ENCODE results near the gene TNFSF12.
"Not testable (repeated sequence)": the region's sequence is repeated elsewhere in the genome, so short reads cannot be mapped to it uniquely, and the experiment has no call there.

TNFSF12 gene

DNA sequence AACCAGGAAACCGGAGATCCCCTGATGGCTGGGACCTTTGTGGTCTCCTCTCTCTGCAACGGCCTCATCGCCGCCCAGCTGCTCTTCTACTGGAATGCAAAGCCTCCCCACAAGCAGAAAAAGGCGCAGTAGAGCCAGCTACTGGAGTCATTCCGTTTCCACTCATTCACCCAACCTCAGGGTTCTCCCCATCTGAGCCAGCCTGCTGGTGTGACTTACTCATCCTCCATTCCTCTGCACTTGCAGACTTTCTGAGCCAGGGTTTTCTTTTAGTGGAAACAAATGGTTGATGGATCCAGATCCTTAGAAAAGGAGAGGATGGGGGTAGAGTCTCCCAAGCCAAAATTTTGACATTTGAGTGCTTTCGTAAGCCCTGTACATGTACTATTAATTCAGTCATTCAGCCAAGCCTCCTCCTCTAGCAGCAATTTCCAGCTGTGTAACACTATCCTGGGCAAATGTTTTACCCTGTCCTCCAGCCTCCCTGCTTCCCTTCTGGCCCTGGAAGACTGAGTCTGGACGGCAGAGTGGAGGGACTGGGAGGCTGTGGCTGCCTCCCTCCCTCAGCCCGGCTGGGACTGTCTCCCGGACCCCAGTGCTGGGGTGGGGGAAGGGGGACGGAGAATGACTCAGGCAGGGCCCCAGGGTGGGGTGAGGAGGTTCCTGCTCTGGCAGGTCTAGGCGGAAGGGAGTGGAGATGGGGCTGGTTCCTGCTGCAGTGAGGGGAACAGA is 38.7 kb downstream of the TNFSF12 start:
- no peak for DNase-seq (ENCODE audit: low spot score)

DNA sequence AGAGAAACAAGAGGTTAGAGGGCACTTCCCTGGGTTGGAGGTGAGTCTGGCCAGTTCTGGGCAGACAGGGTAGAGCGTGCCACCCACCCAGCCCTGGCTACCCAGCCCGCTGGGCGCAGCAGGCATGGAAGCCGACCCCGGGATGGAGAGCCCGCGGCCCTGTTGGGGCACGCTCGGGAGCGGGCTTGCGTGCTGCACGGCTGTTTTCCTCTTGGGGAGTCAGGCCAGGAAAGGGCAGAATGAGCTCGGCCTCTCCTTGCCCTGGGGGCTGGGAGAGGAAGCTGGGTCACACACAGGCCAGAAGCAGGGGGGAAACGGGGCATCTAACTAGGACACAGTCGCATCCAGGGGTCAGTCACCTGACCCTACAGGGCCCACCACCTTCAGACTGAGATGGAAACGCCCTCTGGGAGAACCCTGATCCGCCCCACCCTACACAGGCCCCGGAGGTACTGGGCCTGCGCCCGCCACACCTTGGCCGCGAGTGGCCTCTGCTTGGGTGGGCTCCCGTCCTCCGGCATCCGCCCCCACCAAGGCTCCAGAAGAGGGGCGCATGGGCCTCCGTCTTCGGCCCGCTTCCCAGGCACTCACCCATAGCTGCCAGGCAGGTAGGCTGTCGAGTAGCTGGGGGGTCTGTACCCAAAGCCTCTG is 39.8 kb downstream of the TNFSF12 start:
- no peak for DNase-seq (ENCODE audit: low spot score)

DNA sequence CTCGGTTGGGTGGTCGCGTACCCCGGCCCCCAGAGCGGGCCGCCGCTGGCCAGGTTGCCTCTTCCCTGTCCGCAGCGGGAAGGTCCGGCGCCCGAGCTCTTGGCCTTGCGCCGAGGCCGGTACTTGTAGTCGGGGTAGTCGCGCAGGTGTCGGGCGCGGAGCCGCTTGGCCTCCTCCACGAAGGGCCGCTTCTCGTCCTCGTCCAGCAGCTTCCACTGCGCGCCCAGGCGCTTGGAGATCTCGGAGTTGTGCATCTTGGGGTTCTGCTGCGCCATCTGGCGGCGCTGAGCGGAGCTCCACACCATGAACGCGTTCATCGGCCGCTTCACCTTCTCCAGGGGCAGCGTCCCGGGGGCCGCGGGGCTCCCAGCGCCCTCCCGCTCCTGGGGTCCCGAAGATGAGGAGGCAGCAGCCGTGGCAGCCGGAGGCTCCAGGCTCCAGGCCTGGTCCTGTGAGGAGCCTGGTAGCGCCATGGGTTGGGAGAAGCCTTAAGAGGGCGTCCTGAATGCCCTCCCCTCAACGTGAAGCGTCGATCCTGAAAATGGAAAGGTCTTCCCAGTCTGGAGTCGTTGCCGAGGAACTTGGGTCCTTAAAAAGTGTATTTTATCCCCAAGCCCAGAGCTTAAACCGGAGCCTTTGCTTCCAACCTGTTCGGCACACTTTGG is 40.5 kb downstream of the TNFSF12 start:
- DNase-seq (ENCODE audit: low spot score) = no peak

DNA sequence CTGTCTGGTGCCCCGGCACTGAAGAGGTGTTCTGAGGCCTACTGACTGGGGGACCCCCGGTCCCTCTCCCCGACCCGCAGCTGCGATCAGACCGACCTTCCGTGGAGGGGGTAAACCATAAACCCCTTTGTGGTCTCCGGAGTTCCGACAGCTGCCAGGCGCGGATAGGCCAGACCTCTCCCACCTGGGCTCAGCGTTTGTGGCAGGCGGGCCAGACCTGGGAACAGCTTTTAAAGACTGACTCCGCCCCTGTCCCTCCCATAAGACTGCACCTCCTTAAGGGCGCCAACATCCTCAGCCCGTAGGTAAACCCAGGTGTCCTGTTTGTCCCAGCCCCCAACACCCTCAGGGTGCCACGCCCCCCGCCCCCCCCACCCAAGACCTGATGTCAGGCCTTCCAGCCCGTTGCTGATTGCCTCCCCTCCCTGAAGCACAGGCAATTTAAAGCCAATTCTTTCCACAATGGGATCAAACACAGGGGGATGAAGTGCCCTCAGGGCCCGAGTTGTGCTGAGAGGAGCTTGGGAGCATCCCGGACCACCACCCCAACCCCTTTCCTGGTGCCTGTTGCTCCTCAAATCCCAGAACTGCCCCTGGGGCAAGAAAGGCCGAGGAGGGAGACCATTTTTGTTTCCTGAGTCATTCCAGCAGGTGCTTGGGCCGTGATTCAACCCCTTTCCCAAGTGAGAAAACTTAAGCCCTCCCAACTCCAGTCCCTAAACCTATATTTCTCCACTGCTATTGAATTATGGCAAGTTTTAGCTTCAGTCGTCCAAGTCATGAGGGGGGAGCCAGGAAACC is 41.2 kb downstream of the TNFSF12 start, which contains the start of gene SOX15:
TSS of gene SOX15 (minus strand) at position 204 of the 801 bp plus-strand sequence. CDS start 418 bp downstream, outside the sequence.
- no peak for DNase-seq (ENCODE audit: low spot score)

GRCh38 chr17:7590743-7591142 is 41.9 kb downstream of the TNFSF12 start:
- no peak for DNase-seq (ENCODE audit: low spot score)

- DNase-seq (ENCODE audit: low spot score) = no peak
Measured at GRCh38 chr17:7591596-7591995, 42.7 kb downstream of the TNFSF12 start.

- DNase-seq (ENCODE audit: low spot score) = no peak
Measured at GRCh38 chr17:7592422-7593021, 43.7 kb downstream of the TNFSF12 start.

- DNase-seq (ENCODE audit: low spot score) = no peak
Measured at GRCh38 chr17:7593296-7593695, 44.4 kb downstream of the TNFSF12 start.

DNA sequence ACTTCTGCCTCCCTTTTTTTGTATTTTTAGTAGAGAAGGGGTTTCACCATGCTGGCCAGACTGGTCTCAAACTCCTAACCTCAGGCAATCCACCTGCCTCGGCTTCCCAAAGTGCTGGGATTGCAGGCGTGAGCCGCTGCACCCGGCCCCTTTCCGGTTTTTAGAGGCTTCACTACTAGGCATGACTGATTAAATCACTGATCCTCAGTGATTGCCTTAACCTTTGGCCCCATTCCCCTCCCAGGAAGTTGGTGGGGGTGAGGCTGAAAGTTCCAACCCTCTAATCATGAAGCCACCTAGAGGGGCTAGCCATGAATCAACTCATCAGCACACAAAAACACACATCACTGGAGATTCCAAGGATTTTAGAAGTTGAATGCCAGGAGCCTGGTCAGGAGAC is 48.7 kb downstream of the TNFSF12 start:
- not testable (repeated sequence) for DNase-seq (ENCODE audit: low spot score)

DNA sequence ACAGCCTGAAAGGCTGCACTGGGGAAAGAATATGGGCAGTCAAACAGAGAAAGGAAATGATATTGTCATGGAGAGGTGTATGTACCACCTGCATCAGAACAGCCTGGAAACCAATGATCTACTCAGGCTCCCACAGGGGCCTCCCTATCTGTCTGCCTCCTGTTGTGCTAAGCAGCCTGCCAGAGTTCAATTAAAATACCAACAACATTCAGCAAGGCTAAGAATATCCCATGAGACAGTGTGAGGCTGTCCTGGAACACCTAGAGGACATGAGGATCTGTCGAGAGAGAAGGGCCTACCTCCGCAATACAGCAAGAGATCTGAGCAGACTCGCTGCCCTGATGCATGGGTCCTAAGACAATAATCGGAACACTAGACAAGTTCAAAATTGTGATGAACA is 57.4 kb downstream of the TNFSF12 start:
- DNase-seq (ENCODE audit: low spot score) = no peak
